Endothelial cell of umbilical vein (primary cell): Measurements from ENCODE around the gene NDC80. TPM values are rescaled to one million over a fixed set of nuclear protein-coding genes. Genes with fewer than 3 reads are reported as not detected.

Experiments
- BruUV-seq: library from RNA; stranded (reverse); fragments of 400-500 nt; replicated peaks from 2 replicates; lab custom pipeline; 2021; lab: Mats Ljungman, UMichigan
- CTCF ChIA-PET: fragments of 300-600, 350-600 bp; sonication (Branson Sonifier 250); formaldehyde crosslinking; loops from one replicate; lab custom pipeline; 2021; ENCODE audit warnings: antibody characterized with exemption, inconsistent platforms; lab: Charles Lee
- POLR2A ChIA-PET: fragments of 300-600, 350-600 bp; sonication (Branson Sonifier 250); formaldehyde crosslinking; loops from one replicate; lab custom pipeline; 2021; ENCODE audit warnings: antibody characterized with exemption, inconsistent platforms; lab: Charles Lee
- DNase-seq: peaks from one replicate; pipeline ENCODE4 v3.0.0-alpha.2; 2011; ENCODE audit warnings: low read depth, low spot score
- FAIRE-seq: peaks from 2 replicates; lab custom pipeline; 2011; peaks lifted over from hg19 to GRCh38; lab: Jason Lieb, UNC
- H2AFZ ChIP-seq: 2 replicates; pipeline ENCODE4 v1.6.0; 2012; ENCODE audit warnings: low read depth, low read length, control low read depth, inconsistent platforms
- H3K27ac ChIP-seq: 2 replicates; pipeline ENCODE4 v1.5.1; 2011; ENCODE audit warnings: low read depth, mild to moderate bottlenecking, control low read depth, low read length, moderate library complexity; ENCODE audit not compliant: insufficient read depth
- H3K27me3 ChIP-seq, 2 experiments: 2 replicates each; pipeline versions ENCODE4 v1.6.0 to v1.6.1; 2011; ENCODE audit warnings: low read length in 2 of 2, mixed read lengths in 1 of 2; ENCODE audit not compliant: control insufficient read depth in 2 of 2, insufficient read depth in 2 of 2
- H3K36me3 ChIP-seq, 2 experiments: 2 replicates in 1 of 2; 3 replicates in 1 of 2; pipeline ENCODE4 v1.5.1; 2011; ENCODE audit warnings: low read length in 2 of 2, mild to moderate bottlenecking in 1 of 2, moderate library complexity in 1 of 2; ENCODE audit not compliant: control insufficient read depth in 2 of 2, insufficient read depth in 2 of 2; ENCODE audit errors: extremely low read depth in 1 of 2
- H3K4me1 ChIP-seq: 3 replicates; pipeline ENCODE4 v1.5.1; 2011; ENCODE audit warnings: mild to moderate bottlenecking, low read length; ENCODE audit not compliant: control insufficient read depth, insufficient read depth; ENCODE audit errors: extremely low read depth
- H3K4me2 ChIP-seq: 2 replicates; pipeline ENCODE4 v1.6.1; 2011; ENCODE audit warnings: low read length, control low read depth, mixed read lengths; ENCODE audit not compliant: insufficient read depth
- H3K4me3 ChIP-seq, 3 experiments: fragments of 200-600 bp in 1 of 3; sonication (generic), shearing (Covaris generic) in 1 of 3; replicated peaks in 1 of 3; 2 replicates each; pipeline ENCODE4 v1.5.1; 2011 to 2016; ENCODE audit warnings: control low read depth in 3 of 3, low read length in 3 of 3, mild to moderate bottlenecking in 2 of 3, inconsistent platforms in 1 of 3, low read depth in 1 of 3, moderate library complexity in 1 of 3; ENCODE audit not compliant: insufficient read depth in 1 of 3
- H3K79me2 ChIP-seq: 2 replicates; pipeline ENCODE4 v1.6.0; 2012; ENCODE audit warnings: low read length, inconsistent platforms; ENCODE audit not compliant: control insufficient read depth, insufficient read depth
- H3K9ac ChIP-seq: replicated peaks from 2 replicates; pipeline ENCODE3; 2011; ENCODE audit warnings: low read length, control low read depth; ENCODE audit not compliant: insufficient read depth; ENCODE audit errors: extremely low read depth
- H3K9me1 ChIP-seq: replicated peaks from 3 replicates; pipeline ENCODE4 v1.6.0; 2011; ENCODE audit warnings: mild to moderate bottlenecking, low read length; ENCODE audit not compliant: control insufficient read depth, insufficient read depth; ENCODE audit errors: extremely low read depth
- H3K9me3 ChIP-seq: replicated peaks from 2 replicates; pipeline ENCODE4 v1.5.1; 2012; ENCODE audit warnings: low read length, inconsistent platforms; ENCODE audit not compliant: control insufficient read depth, insufficient read depth
- H4K20me1 ChIP-seq: replicated peaks from 2 replicates; pipeline ENCODE3; 2011; ENCODE audit warnings: mild to moderate bottlenecking, low read length; ENCODE audit not compliant: control insufficient read depth, insufficient read depth; ENCODE audit errors: extremely low read depth
- CTCF ChIP-seq, 2 donors: IDR thresholded peaks; 1 replicate in 1 of 2; 2 replicates in 1 of 2; pipeline ENCODE4 v1.5.1; 2011; ENCODE audit warnings: low read length in 2 of 2, mild to moderate bottlenecking in 2 of 2, moderate library complexity in 2 of 2, control low read depth in 1 of 2, inconsistent platforms in 1 of 2, low read depth in 1 of 2; ENCODE audit not compliant: insufficient read depth in 1 of 2; ENCODE audit errors: extremely low read depth in 1 of 2
- EZH2 ChIP-seq: IDR thresholded peaks from 2 replicates; pipeline ENCODE4 v1.6.1; 2012; ENCODE audit warnings: borderline replicate concordance, low read depth, mild to moderate bottlenecking, moderate library complexity, low read length, inconsistent platforms; ENCODE audit not compliant: severe bottlenecking
- FOS ChIP-seq: IDR thresholded peaks from 2 replicates; pipeline ENCODE4 v1.6.1; 2011; ENCODE audit warnings: mild to moderate bottlenecking, low read length, moderate library complexity, borderline replicate concordance; ENCODE audit not compliant: insufficient read depth
- GATA2 ChIP-seq: IDR thresholded peaks from 2 replicates; pipeline ENCODE4 v1.7.0; 2011; ENCODE audit warnings: low read depth, mild to moderate bottlenecking, moderate library complexity, mixed read lengths, low read length; ENCODE audit not compliant: insufficient read length, insufficient read depth
- JUN ChIP-seq: IDR thresholded peaks from 2 replicates; pipeline ENCODE4 v1.6.1; 2011; ENCODE audit warnings: borderline replicate concordance, low read depth; ENCODE audit not compliant: insufficient read length, insufficient read depth
- MAX ChIP-seq: IDR thresholded peaks from 2 replicates; pipeline ENCODE4 v1.6.1; 2011; ENCODE audit not compliant: insufficient read depth, insufficient read length
- MYC ChIP-seq: IDR thresholded peaks from one replicate; pipeline ENCODE4 v1.6.1; 2011; ENCODE audit warnings: mild to moderate bottlenecking, low read depth, low read length
- POLR2A ChIP-seq: IDR thresholded peaks from 2 replicates; pipeline ENCODE4 v1.6.1; 2012; ENCODE audit warnings: low read depth, mild to moderate bottlenecking, control low read depth, low read length
- POLR2AphosphoS5 ChIP-seq: IDR thresholded peaks from 2 replicates; pipeline ENCODE4 v1.6.1; 2012; ENCODE audit warnings: low read depth, mild to moderate bottlenecking, control low read depth, low read length, moderate library complexity; ENCODE audit not compliant: insufficient read depth
- dilution Hi-C: fragments of 300-500 bp; cut with MboI; formaldehyde crosslinking; loops from one replicate; pipeline ENCODE4 v1.15.0; 2019; ENCODE audit warnings: low sequenced_read_pairs; ENCODE audit not compliant: extremely low pct_ligation_motif_present
- intact Hi-C: fragments of 100-400 bp; cut with micrococcal nuclease; formaldehyde crosslinking; loops from one replicate; pipeline ENCODE4 v1.10.0; 2022
- polyA plus RNA-seq, 4 experiments: library from polyadenylated mRNA; depleted of rRNA in 3 of 4; stranded (reverse) in 3 of 4; unstranded in 1 of 4; fragments of >200 nt; gene quantifications; 2 replicates each; pipeline versions ENCODE4 v1.2.1 to v1.2.3, GENCODE V29; 2011 to 2012; ENCODE audit warnings: missing spikeins in 1 of 4
- total RNA-seq: library from RNA; stranded (reverse); gene quantifications from 2 replicates; pipeline ENCODE4 v1.2.3, GENCODE V29; 2021

The NDC80 gene
- total and polyA plus RNA-seq, 2 donors (not counting 3 experiments of a cell fraction or from before 2014, with no cell fraction given), result 6.2 to 43.2 TPM

- intact Hi-C loops (loop anchor here (1.0 to 10.0 kb wide), 4 partner anchors 49 to 591 kb away; partner anchors contain the start of genes LPIN2 and MYL12A), dilution Hi-C loops (no loop called here)
- Histone ChIP-seq H3K36me3 (no peaks in the 10 kb centered on the region), H3K9me1 (no peaks in the 10 kb centered on the region), H3K27me3 (no peaks in the 10 kb centered on the region), H3K9ac (peak overlapping the region; percentile 96), H3K4me1 (peaks cover 32% of the 10 kb centered on the region), H3K9me3 (no peaks in the 10 kb centered on the region), H3K79me2 (peaks cover 54% of the 10 kb centered on the region), H2AFZ (peak overlapping the region; percentile 92), H3K4me3 (peak overlapping the region; percentile 60 to 99 (median 78)), H3K27ac (peak overlapping the region; percentile 90), H4K20me1 (peaks cover 3% of the 10 kb centered on the region), H3K4me2 (peak overlapping the region; percentile 97)
- TSS peak; percentile 32 for BruUV-seq
- POLR2A ChIA-PET, result interaction anchor here (0.8 kb wide), 1 partner anchor 51 kb away, joined by 3 read pairs; no protein-coding TSS in a partner anchor
- no peak for FAIRE-seq
- CTCF ChIA-PET, result interaction anchor here (0.9 to 1.7 kb wide), 3 partner anchors 15 to 109 kb away, joined by 3 to 6 read pairs (median 5); no protein-coding TSS in a partner anchor
- peak; percentile 56 for DNase-seq
- TF ChIP-seq FOS (no peak), EZH2 (no peak), MAX (no peak), POLR2AphosphoS5 (no peak), POLR2A (no peak), MYC (no peak), JUN (no peak), CTCF (IDR thresholded peaks at IDR 0.05; ENCODE audit: extremely low read depth in 1 of 2, insufficient read depth in 1 of 2, low read depth in 1 of 2, low read length in 2 of 2) (no peak), GATA2 (no peak)
These were observed 85.1 kb downstream of the NDC80 start for GRCh38 chr18:2656237-2656980.
